ENCODE measurements around the gene GALNT9.

DNA sequence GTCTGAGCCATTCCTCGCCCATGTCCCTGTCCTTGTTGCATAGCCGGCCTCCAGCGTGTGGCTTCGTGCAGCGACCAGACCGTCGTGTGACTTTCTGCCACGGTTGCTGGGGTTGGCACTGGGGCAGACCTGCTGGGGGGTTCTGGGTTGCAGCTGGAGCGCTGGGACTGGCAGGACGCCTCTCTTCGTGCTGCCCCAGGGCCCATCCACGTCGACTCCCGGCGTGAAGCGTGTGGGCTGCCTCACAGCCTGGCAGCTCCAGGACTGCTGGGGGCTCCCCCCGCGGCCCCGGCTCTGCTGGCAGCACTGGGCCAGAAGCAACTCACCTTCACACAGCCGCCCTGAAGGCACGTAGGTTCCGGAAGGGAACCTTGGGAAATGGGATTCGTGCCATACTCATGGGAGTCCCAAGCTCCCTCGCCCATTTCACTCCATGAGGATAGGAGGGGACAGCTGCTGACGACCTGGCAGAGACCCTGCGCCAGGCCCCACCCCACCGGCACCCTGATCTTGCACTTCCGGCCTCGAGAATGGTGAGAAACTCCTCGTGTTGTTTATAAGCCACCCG, 51.9 kb downstream of the GALNT9 start:
- TF ChIP-seq, protein P1, sequence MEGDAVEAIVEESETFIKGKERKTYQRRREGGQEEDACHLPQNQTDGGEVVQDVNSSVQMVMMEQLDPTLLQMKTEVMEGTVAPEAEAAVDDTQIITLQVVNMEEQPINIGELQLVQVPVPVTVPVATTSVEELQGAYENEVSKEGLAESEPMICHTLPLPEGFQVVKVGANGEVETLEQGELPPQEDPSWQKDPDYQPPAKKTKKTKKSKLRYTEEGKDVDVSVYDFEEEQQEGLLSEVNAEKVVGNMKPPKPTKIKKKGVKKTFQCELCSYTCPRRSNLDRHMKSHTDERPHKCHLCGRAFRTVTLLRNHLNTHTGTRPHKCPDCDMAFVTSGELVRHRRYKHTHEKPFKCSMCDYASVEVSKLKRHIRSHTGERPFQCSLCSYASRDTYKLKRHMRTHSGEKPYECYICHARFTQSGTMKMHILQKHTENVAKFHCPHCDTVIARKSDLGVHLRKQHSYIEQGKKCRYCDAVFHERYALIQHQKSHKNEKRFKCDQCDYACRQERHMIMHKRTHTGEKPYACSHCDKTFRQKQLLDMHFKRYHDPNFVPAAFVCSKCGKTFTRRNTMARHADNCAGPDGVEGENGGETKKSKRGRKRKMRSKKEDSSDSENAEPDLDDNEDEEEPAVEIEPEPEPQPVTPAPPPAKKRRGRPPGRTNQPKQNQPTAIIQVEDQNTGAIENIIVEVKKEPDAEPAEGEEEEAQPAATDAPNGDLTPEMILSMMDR (IDR thresholded peaks at IDR 0.05): no peak
- TF ChIP-seq POLR2A (IDR thresholded peaks at IDR 0.05): no peak

All from sigmoid colon (tissue), 3 donors.